ENCODE data around the gene SUSD4.

Gene SUSD4

GRCh38 chr1:223234170-223234514 lies 129.8 kb downstream of the SUSD4 start:
- DNase-seq (ENCODE audit: insufficient read length, low spot score) (no peak), FAIRE-seq (no peak)
- no peak for TF ChIP-seq POLR2AphosphoS5 (IDR thresholded peaks at IDR 0.05; ENCODE audit: low read depth, low read length)

DNA sequence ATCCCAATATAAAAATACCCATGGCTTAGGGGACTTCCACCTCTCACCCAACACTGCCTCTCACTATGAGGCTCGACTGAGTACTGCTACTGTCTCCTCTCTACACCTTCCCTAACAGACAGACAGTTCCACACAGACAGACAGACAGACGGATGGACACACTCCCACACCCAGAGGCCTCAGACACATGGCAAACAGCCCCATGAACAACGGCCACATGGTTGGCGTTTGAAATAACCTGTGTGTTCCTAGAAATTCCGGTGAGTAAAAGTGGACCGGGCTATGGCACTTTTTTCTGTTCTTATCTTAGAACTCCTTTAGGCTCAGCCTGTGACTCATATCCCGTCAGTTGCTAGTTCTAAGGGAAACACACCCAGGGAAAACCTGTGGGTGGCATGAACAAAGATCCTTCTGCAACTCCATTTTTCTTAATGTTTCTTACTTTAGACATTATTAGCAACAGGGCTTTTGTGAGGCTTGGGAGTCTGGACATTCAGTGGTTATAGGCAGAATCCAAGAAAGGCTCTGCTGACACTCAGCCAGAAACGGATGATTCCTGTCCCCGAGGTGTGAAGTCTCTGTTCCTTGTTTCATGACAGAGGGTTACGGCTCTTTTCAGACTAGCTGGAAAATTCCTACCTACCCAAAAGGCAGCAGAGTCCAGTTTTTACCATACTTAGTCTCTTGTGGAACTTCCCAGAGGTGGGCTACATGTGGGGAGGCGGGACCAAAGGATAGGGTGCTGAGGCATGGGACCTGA lies 130.4 kb downstream of the SUSD4 start:
- no peak for DNase-seq (ENCODE audit: insufficient read length, low spot score)
- TF ChIP-seq SPI1 (IDR thresholded peaks at IDR 0.05; ENCODE audit: low read depth, low read length) (no peak), POLR2A (IDR thresholded peaks at IDR 0.05; ENCODE audit: low read depth, low read length) (no peak), PAX5 (IDR thresholded peaks at IDR 0.05; ENCODE audit: insufficient read depth, low read length, severe bottlenecking) (no peak), POU2F2 (IDR thresholded peaks at IDR 0.05; ENCODE audit: low read depth, low read length) (no peak), TAF1 (IDR thresholded peaks at IDR 0.05; ENCODE audit: low read depth, low read length) (no peak), POLR2AphosphoS5 (IDR thresholded peaks at IDR 0.05; ENCODE audit: low read depth, low read length) (no peak)
- FAIRE-seq: no peak

GRCh38 chr1:223233019-223233409 lies 131.0 kb downstream of the SUSD4 start:
- DNase-seq (ENCODE audit: insufficient read length, low spot score) (no peak), FAIRE-seq (no peak)
- TF ChIP-seq POLR2A (IDR thresholded peaks at IDR 0.05; ENCODE audit: low read depth, low read length) (no peak), POLR2AphosphoS5 (IDR thresholded peaks at IDR 0.05; ENCODE audit: low read depth, low read length) (no peak), SPI1 (IDR thresholded peaks at IDR 0.05; ENCODE audit: low read depth, low read length) (no peak), TAF1 (IDR thresholded peaks at IDR 0.05; ENCODE audit: low read depth, low read length) (no peak), PAX5 (IDR thresholded peaks at IDR 0.05; ENCODE audit: insufficient read depth, low read length, severe bottlenecking) (no peak), POU2F2 (IDR thresholded peaks at IDR 0.05; ENCODE audit: low read depth, low read length) (no peak)

DNA sequence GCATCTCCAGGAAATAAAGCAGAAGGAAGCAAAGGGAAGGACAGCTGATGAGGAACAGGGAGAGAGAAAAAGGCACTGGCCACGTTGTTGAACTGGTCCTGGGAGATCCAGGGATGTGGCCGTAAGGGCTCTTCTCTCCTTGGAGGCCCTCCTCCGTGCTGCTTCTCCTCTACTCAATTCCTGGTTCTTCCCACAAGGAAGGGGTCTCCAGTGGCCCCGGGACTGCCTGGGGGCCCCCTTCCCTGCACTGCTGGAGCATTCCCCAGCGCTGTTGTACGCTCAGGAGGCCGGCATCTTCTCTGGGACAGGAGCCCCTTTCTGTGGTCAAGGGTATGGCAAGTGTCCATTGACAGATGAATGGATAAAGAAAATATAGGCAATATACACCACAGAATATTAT lies 132.4 kb downstream of the SUSD4 start:
- no peak for DNase-seq (ENCODE audit: insufficient read length, low spot score)
- TF ChIP-seq PAX5 (IDR thresholded peaks at IDR 0.05; ENCODE audit: insufficient read depth, low read length, severe bottlenecking) (no peak), POLR2AphosphoS5 (IDR thresholded peaks at IDR 0.05; ENCODE audit: low read depth, low read length) (no peak), POLR2A (IDR thresholded peaks at IDR 0.05; ENCODE audit: low read depth, low read length) (no peak), TAF1 (IDR thresholded peaks at IDR 0.05; ENCODE audit: low read depth, low read length) (no peak), POU2F2 (IDR thresholded peaks at IDR 0.05; ENCODE audit: low read depth, low read length) (no peak)
- FAIRE-seq: no peak

DNA sequence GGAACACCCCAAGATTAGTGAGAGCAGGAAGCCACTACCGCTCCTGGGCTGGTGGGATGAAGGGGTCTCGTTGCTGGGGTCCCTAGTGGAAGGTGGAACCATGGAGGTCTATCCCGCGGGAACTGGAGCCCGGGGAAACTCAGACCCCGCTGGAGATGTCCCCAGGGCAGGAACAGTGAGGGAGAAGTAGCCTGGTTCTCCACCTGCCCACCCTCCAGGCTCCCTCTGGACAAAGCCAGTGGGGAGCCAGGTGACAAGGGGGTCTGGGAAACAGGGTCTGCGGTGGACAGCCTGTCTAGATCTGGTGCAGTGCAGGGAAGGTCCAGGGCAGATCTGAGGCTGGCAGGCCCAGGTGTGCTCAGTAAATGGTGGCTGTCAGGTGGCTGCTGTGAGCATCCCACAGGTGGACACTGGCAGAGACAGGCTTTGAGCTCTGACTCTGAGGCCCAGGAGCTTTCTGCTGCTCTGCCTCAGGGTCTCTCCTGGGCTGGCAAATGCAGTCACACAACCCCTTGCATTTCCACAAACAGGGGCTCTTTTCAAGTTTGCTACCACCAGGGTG lies 132.9 kb downstream of the SUSD4 start:
- FAIRE-seq (no peak), DNase-seq (ENCODE audit: insufficient read length, low spot score) (no peak)
- TF ChIP-seq POU2F2 (IDR thresholded peaks at IDR 0.05; ENCODE audit: low read depth, low read length) (no peak), TAF1 (IDR thresholded peaks at IDR 0.05; ENCODE audit: low read depth, low read length) (no peak), POLR2AphosphoS5 (IDR thresholded peaks at IDR 0.05; ENCODE audit: low read depth, low read length) (no peak), POLR2A (IDR thresholded peaks at IDR 0.05; ENCODE audit: low read depth, low read length) (no peak), SPI1 (IDR thresholded peaks at IDR 0.05; ENCODE audit: low read depth, low read length) (no peak), PAX5 (IDR thresholded peaks at IDR 0.05; ENCODE audit: insufficient read depth, low read length, severe bottlenecking) (no peak)

GRCh38 chr1:223230161-223230881 lies 133.7 kb downstream of the SUSD4 start:
- TF ChIP-seq POU2F2 (IDR thresholded peaks at IDR 0.05; ENCODE audit: low read depth, low read length) (no peak), PAX5 (IDR thresholded peaks at IDR 0.05; ENCODE audit: insufficient read depth, low read length, severe bottlenecking) (no peak), POLR2AphosphoS5 (IDR thresholded peaks at IDR 0.05; ENCODE audit: low read depth, low read length) (no peak), SPI1 (IDR thresholded peaks at IDR 0.05; ENCODE audit: low read depth, low read length) (no peak), TAF1 (IDR thresholded peaks at IDR 0.05; ENCODE audit: low read depth, low read length) (no peak), POLR2A (IDR thresholded peaks at IDR 0.05; ENCODE audit: low read depth, low read length) (no peak)
- no peak for FAIRE-seq
- no peak for DNase-seq (ENCODE audit: insufficient read length, low spot score)

DNA sequence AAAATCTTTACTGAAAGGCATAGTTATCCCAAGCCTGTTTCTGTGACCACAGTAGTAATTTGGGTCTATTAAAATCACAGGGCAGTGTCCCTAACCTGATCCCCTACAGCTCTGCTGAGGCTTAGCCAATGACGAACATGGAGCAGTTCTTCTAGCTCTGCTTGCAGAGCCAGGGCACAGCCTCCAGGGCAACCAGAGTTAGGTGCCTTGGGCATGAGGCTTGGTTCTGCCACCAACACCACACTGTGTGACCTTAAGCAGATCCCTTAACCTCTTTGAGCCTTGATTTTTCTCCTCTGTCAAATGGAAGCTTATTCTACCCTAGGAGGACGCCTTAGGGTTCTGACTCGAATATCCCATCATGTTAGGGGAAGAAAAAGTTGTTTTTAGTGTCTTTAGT lies 134.2 kb downstream of the SUSD4 start:
- FAIRE-seq (no peak), DNase-seq (ENCODE audit: insufficient read length, low spot score) (no peak)
- TF ChIP-seq SPI1 (IDR thresholded peaks at IDR 0.05; ENCODE audit: low read depth, low read length) (no peak), POLR2A (IDR thresholded peaks at IDR 0.05; ENCODE audit: low read depth, low read length) (no peak), TAF1 (IDR thresholded peaks at IDR 0.05; ENCODE audit: low read depth, low read length) (no peak), PAX5 (IDR thresholded peaks at IDR 0.05; ENCODE audit: insufficient read depth, low read length, severe bottlenecking) (no peak), POU2F2 (IDR thresholded peaks at IDR 0.05; ENCODE audit: low read depth, low read length) (no peak), POLR2AphosphoS5 (IDR thresholded peaks at IDR 0.05; ENCODE audit: low read depth, low read length) (no peak)

- FAIRE-seq (no peak), DNase-seq (ENCODE audit: insufficient read length, low spot score) (no peak)
- TF ChIP-seq POU2F2 (IDR thresholded peaks at IDR 0.05; ENCODE audit: low read depth, low read length) (no peak), POLR2A (IDR thresholded peaks at IDR 0.05; ENCODE audit: low read depth, low read length) (no peak), TAF1 (IDR thresholded peaks at IDR 0.05; ENCODE audit: low read depth, low read length) (no peak)
Observed at GRCh38 chr1:223228931-223229528, 134.9 kb downstream of the SUSD4 start.

- no peak for FAIRE-seq
- no peak for TF ChIP-seq POU2F2 (IDR thresholded peaks at IDR 0.05; ENCODE audit: low read depth, low read length)
- no peak for TF ChIP-seq POLR2AphosphoS5 (IDR thresholded peaks at IDR 0.05; ENCODE audit: low read depth, low read length)
- TF ChIP-seq TAF1 (IDR thresholded peaks at IDR 0.05; ENCODE audit: low read depth, low read length): no peak
- no peak for TF ChIP-seq SPI1 (IDR thresholded peaks at IDR 0.05; ENCODE audit: low read depth, low read length)
- TF ChIP-seq POLR2A (IDR thresholded peaks at IDR 0.05; ENCODE audit: low read depth, low read length): no peak
- TF ChIP-seq PAX5 (IDR thresholded peaks at IDR 0.05; ENCODE audit: insufficient read depth, low read length, severe bottlenecking): no peak
Observed at GRCh38 chr1:223228201-223228600, 135.8 kb downstream of the SUSD4 start.

More at GRCh38 chr1:223228201-223228600, 135.8 kb downstream of the SUSD4 start:
- no peak for DNase-seq (ENCODE audit: insufficient read length, low spot score)
